Coronary artery (tissue), 2 donors: ENCODE results near the gene MRC2.
"Not testable (repeated sequence)": the region's sequence is repeated elsewhere in the genome, so short reads cannot be mapped to it uniquely, and the experiment has no call there.

Source experiments
- DNase-seq: peaks from one replicate; pipeline ENCODE4 v3.0.0-alpha.2; 2017; ENCODE audit warnings: low spot score
- H3K27ac ChIP-seq, 2 donors: fragments of 200-600 bp; sonication (generic); one replicate each; pipeline ENCODE4 v1.5.1; 2016 to 2019
- H3K4me3 ChIP-seq: fragments of 200-600 bp; sonication (generic); 2 replicates; pipeline ENCODE4 v1.5.1; 2016; ENCODE audit warnings: mild to moderate bottlenecking, moderate library complexity
- TF ChIP-seq, protein P1 (sequence below): fragments of 200-600 bp; sonication (generic); IDR thresholded peaks from one replicate; pipeline ENCODE4 v1.5.1; 2019; ENCODE audit warnings: antibody characterized with exemption

MRC2 gene

DNA sequence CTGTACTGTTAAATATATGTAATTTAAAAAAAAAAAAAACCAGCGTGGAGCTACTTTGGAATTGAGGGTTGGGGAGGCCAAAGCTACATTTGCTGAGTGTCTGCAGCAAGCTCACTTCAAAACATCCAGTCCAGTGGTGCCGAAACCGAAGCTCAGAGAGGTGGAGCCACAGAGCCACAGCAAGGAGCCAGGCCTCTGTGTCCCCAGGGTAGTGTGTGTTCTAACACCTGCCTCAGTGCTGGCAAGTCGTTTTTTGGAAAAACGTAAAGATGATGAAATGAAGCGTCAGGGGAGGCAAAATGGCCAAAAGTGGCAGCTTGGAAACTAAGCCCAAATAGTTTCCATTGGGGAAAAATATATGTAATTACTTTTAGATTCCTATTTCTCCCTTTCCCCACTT lies 36.1 kb upstream of the MRC2 start:
- TF ChIP-seq, protein P1, sequence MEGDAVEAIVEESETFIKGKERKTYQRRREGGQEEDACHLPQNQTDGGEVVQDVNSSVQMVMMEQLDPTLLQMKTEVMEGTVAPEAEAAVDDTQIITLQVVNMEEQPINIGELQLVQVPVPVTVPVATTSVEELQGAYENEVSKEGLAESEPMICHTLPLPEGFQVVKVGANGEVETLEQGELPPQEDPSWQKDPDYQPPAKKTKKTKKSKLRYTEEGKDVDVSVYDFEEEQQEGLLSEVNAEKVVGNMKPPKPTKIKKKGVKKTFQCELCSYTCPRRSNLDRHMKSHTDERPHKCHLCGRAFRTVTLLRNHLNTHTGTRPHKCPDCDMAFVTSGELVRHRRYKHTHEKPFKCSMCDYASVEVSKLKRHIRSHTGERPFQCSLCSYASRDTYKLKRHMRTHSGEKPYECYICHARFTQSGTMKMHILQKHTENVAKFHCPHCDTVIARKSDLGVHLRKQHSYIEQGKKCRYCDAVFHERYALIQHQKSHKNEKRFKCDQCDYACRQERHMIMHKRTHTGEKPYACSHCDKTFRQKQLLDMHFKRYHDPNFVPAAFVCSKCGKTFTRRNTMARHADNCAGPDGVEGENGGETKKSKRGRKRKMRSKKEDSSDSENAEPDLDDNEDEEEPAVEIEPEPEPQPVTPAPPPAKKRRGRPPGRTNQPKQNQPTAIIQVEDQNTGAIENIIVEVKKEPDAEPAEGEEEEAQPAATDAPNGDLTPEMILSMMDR = no peak
- no peak for DNase-seq
- Histone ChIP-seq H3K27ac (no peak overlapping the region), H3K4me3 (no peak overlapping the region)

DNA sequence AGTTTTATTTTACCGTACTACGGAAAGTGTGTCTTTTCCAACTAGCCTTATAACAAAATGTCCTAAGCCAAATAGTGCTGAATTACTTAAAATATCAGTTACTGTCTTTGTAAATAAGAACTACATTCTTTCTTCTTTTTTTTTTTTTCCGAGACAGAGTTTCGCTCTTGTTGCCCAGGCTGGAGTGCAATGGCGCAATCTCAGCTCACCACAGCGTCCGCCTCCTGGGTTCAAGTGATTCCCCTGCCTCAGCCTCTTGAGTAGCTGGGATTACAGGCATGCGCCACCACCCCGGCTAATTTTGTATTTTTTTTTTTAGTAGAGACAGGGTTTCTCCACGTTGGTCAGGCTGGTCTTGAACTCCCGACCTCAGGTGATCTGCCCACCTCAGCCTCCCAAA lies 35.6 kb upstream of the MRC2 start:
- not testable (repeated sequence) for H3K27ac ChIP-seq, H3K4me3 ChIP-seq, DNase-seq

DNA sequence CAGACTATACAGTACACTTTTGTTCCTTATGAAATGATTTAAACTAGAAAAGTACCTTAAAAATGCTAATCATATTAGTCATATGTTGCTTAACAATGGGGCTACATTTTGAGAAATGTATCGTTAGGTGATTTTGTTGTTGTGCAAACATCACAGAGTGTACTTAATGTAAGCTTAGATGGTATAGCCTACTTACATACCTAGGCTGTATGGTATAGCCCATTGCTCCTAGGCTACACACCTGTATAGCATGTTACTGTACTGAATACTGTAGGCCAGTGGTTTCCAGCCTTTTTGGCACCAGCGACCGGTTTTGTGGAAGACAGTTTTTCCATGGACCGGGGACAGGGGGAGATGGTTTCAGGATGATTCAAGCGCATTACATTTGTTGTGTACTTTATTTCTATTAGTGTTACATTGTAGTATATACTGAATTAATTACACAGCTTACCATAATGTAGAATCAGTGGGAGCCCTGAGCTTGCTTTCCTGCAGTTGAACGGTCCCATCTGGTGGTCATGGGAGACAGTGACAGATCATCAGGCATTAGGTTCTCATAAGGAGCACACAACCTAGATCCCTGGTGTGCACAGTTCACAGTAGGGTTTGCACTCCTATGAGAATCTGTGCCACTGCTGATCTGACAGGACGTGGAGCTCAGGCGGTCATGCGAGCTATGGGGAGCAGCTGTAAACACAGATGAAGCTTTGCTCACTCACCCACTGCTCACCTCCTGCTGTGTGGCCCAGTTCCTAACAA lies 35.0 kb upstream of the MRC2 start:
- H3K4me3 ChIP-seq = no peak overlapping the region
- H3K27ac ChIP-seq = no peak overlapping the region
- DNase-seq = no peak
- TF ChIP-seq, protein P1 = no peak

DNA sequence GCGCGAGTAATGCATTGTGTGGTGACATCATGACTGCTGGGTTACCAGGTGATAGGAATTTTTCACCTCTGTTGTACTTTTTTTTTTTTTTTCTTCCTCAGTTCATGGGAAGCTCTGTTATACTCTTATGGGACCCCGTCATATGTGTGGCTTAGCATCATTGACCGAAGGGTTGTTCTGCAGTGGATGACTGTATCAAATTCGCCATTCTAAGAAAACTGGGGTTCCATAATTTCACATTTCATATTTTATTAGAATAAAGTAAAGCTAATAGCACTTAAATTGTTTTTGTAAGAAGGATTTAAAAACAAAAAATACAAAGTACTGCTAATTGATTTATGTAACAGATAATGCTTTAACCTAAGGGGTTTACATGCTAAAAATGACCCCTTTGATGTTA lies 32.0 kb upstream of the MRC2 start:
- no peak for DNase-seq
- TF ChIP-seq, protein P1 = no peak
- H3K4me3 ChIP-seq = no peak overlapping the region
- H3K27ac ChIP-seq = no peak overlapping the region

DNA sequence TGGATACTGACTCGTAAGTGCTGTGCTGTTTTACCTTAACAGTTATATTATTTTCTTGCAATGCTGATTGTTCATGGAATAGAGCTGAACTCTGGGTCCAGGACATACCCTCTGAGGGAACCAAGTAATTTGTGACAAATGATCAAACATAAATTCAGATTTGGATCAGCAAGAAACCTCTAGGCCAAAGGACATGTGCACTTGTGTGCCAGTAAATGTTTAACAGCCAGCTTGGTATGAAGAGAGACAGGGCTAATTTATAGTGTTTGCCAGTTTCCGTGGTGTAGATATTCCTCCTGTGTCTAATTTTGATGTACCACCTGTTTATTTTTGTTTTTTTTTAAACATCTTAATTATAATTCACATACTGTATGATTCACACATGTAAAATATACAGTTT lies 30.8 kb upstream of the MRC2 start:
- TF ChIP-seq, protein P1 = no peak
- H3K4me3 ChIP-seq = no peak overlapping the region
- DNase-seq = no peak
- no peak overlapping the region for H3K27ac ChIP-seq

DNA sequence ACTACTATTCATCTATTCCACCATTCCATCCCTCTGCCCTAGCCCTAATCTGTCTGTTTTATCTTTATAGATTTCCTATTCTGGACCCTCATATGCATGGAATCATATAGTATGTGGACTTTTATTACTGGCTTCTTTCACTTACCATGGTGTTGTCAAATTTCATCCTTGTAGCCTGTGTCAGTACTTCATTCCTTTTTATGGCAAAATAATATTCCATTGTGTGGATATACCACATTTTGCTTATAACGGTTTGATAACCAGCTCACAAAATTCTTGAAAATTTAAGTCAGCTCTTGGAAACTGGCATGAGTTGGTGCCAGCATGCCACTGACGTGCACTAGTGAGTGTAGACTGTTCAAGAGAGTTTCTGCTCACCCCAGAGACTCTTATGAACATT lies 30.3 kb upstream of the MRC2 start:
- no peak for DNase-seq
- TF ChIP-seq, protein P1 = no peak
- H3K27ac ChIP-seq = no peak overlapping the region

DNA sequence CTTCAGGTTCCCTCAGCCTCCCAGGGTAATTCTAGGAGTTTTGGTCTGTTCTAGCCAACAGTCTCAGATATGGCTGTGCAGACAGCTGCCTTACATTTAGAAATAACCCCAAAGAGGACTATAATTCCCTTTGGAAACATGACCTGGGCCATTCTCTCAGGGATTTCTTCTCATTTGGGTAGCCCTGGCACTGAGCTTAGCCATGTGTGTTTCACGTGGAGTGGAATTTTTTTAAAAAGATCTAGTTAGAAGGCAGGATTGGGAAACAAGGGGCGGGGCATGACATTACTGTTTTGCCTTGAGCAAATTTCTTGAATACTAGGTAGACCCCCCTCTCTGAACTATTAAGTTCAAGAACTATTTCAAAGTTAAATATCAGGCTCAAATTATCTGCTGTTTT lies 29.6 kb upstream of the MRC2 start:
- Histone ChIP-seq H3K4me3 (no peak overlapping the region), H3K27ac (no peak overlapping the region)
- TF ChIP-seq, protein P1 = no peak
- DNase-seq = no peak

More for the DNA sequence above, 30.3 kb upstream of the MRC2 start:
- H3K4me3 ChIP-seq = no peak overlapping the region
